GM23338 (cell line): ENCODE data around the gene HOXA10.

Experiments used
- CTCF ChIP-seq, 2 experiments: fragments of 200-600 bp in 1 of 2; sonication (generic) in 1 of 2; conservative IDR thresholded peaks; 2 replicates each; pipeline versions ENCODE4 v1.5.1 to v1.6.1; 2016 to 2017; ENCODE audit warnings: antibody characterized with exemption in 2 of 2, low read depth in 2 of 2, mild to moderate bottlenecking in 2 of 2, moderate library complexity in 1 of 2
- EZH2 ChIP-seq: fragments of 200-600 bp; sonication (generic); IDR thresholded peaks from one replicate; pipeline ENCODE4 v1.8.0; 2017; ENCODE audit warnings: antibody characterized with exemption, mild to moderate bottlenecking, low read depth; ENCODE audit not compliant: unreplicated experiment
- EZH2phosphoT487 ChIP-seq: fragments of 200-600 bp; sonication (generic); IDR thresholded peaks from one replicate; pipeline ENCODE4 v1.8.1; 2018; ENCODE audit warnings: antibody characterized with exemption; ENCODE audit not compliant: unreplicated experiment

- TF ChIP-seq CTCF (conservative IDR thresholded peaks at IDR 0.05; ENCODE audit: low read depth in 2 of 2) = no peak
- peak; percentile 43 for TF ChIP-seq EZH2phosphoT487
- TF ChIP-seq EZH2 = peak; percentile 54
Observed at GRCh38 chr7:27187475-27188385, 13.6 kb upstream of the HOXA10 start.
